ENCODE results near the gene PGP. TPM values are rescaled to one million over a fixed set of nuclear protein-coding genes. Genes with fewer than 3 reads are reported as not detected.

PGP gene
- total RNA-seq, 1 donor from 2014 or later, result 30.6 TPM

DNA sequence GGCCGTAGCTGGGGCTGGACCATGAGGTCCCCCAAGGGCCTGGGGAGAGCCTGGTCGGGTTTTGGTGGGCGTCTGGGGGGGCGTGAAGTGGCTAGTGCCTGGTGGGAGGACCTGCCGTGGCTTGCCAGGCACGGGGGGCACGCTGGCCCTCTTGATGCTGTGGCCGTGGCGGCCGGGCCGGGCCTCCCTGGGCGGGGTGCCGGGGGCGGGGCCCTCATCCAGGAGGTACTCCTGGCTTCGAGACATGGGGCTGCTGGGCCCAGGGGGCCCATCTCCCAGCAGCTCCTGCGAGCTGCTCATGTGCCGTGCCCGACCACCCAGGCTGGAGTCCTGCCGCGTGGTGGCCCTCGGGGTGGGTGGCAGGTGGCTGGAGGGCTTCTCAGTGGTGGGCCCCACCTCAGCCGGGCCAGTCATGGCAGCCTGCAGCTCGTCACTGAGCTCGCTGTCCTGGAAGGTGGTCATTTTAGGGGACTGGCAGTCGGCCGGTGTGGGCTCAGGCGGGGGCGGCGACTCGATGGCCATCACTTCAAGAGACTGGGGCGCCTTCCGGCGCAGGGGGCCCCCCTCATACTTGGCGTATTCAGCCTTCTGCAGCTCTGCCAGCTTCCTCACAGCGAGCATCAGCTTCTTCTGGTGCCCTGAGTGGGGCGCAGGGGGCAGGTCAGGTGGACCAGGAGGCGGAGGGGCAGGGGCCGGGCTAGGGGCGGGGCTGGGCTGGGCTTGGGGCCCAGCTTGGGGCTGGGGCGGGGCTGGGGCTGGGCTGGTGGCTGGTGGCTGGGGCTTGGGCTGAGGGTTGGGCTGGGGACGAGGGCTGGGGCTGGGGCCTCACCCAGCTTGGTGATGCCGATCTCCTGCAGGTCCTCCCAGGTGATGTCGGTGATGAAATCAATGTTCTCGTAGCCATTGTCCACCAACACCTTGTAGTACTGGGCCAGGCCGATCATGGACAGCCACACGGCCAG, 33.4 kb downstream of the PGP start:
- TF ChIP-seq, protein P1, sequence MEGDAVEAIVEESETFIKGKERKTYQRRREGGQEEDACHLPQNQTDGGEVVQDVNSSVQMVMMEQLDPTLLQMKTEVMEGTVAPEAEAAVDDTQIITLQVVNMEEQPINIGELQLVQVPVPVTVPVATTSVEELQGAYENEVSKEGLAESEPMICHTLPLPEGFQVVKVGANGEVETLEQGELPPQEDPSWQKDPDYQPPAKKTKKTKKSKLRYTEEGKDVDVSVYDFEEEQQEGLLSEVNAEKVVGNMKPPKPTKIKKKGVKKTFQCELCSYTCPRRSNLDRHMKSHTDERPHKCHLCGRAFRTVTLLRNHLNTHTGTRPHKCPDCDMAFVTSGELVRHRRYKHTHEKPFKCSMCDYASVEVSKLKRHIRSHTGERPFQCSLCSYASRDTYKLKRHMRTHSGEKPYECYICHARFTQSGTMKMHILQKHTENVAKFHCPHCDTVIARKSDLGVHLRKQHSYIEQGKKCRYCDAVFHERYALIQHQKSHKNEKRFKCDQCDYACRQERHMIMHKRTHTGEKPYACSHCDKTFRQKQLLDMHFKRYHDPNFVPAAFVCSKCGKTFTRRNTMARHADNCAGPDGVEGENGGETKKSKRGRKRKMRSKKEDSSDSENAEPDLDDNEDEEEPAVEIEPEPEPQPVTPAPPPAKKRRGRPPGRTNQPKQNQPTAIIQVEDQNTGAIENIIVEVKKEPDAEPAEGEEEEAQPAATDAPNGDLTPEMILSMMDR (IDR thresholded peaks at IDR 0.05; ENCODE audit: unreplicated experiment), result no peak
- Mint-ChIP-seq H3K4me1 (ENCODE audit: low read depth) (no peaks in the 10 kb centered on the region), H3K27me3 (no peaks in the 10 kb centered on the region), H3K36me3 (ENCODE audit: insufficient read depth) (peaks cover 5% of the 10 kb centered on the region), H3K9me3 (ENCODE audit: low read depth) (no peaks in the 10 kb centered on the region), H3K27ac (no peak overlapping the region), H3K4me3 (ENCODE audit: low read depth) (no peak overlapping the region)
- no peak for DNase-seq (ENCODE audit: low spot score, unreplicated experiment)

DNA sequence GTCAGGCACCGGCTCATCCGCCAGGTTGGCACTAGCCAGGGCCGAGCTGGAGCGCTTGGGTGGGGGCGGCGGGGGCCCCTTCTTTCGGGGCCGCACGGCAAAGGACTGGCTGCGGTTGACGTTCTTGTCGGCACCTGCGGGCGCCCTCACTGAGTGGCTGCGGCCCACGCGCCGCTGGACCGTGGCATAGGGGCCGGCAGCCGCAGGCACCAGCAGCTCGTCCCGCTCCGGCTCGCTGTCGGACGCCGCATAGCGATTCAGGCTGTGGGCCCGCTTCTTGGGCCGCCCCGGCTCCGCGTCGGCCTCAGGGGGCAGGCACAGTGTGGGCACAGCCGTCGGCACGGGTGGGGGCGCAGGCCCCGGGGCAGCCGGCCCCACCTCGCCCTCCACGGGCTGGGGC, 34.2 kb downstream of the PGP start:
- no peaks in the 10 kb centered on the region for H3K4me1 Mint-ChIP-seq (ENCODE audit: low read depth)
- TF ChIP-seq, protein P1 (IDR thresholded peaks at IDR 0.05; ENCODE audit: unreplicated experiment), result no peak
- H3K27ac Mint-ChIP-seq, result no peak overlapping the region
- no peaks in the 10 kb centered on the region for H3K27me3 Mint-ChIP-seq
- H3K36me3 Mint-ChIP-seq (ENCODE audit: insufficient read depth), result peaks cover 7% of the 10 kb centered on the region
- no peak overlapping the region for H3K4me3 Mint-ChIP-seq (ENCODE audit: low read depth)
- DNase-seq (ENCODE audit: low spot score, unreplicated experiment), result no peak
- no peaks in the 10 kb centered on the region for H3K9me3 Mint-ChIP-seq (ENCODE audit: low read depth)

DNA sequence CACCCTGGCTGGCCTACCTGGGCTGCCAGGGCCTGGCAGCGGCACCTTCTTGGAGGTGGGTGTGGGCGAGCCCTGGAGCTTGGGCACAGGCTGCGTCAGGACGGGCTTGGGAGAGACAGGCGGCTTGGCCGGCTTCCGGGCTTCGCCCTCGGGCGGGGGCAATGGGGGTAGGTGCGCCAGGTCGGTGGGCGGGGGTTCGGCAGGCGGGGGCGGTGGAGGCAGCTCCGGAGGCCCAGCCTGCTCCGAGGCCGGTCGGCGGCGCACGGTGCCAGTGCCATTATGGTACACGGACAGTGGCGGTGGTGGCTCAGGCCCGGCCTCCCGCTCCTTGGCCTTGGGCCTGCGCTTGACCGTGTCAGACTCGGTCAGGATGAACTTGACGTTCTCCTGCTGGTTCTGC, 35.1 kb downstream of the PGP start:
- DNase-seq (ENCODE audit: low spot score, unreplicated experiment), result no peak
- peaks cover 7% of the 10 kb centered on the region for H3K36me3 Mint-ChIP-seq (ENCODE audit: insufficient read depth)
- no peaks in the 10 kb centered on the region for H3K9me3 Mint-ChIP-seq (ENCODE audit: low read depth)
- no peak overlapping the region for H3K4me3 Mint-ChIP-seq (ENCODE audit: low read depth)
- H3K27me3 Mint-ChIP-seq, result no peaks in the 10 kb centered on the region
- no peak overlapping the region for H3K27ac Mint-ChIP-seq
- TF ChIP-seq, protein P1 (IDR thresholded peaks at IDR 0.05; ENCODE audit: unreplicated experiment), result no peak
- no peaks in the 10 kb centered on the region for H3K4me1 Mint-ChIP-seq (ENCODE audit: low read depth)

DNA sequence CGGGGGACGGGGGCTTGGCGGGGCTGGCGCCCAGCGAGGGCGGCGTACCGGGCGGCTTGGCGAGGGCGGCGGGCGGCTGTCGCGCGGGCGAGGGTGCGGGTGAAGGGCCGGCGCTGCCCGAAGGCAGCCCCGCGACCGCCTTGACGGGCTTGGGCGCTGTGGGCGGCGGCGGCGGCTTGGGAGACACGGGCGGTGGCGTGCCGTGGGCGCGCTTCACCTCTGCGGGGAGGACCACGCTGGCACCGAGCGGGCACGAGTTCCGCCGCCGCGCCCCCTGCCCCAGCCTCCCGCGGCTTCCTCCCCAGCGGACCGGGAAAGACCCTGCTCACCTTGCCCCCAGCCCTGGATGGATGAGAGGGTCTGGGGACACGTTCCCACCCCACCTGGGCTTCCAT, 35.5 kb downstream of the PGP start:
- Mint-ChIP-seq H3K4me3 (ENCODE audit: low read depth) (no peak overlapping the region), H3K27me3 (no peaks in the 10 kb centered on the region), H3K27ac (no peak overlapping the region), H3K4me1 (ENCODE audit: low read depth) (no peaks in the 10 kb centered on the region), H3K36me3 (ENCODE audit: insufficient read depth) (peaks cover 10% of the 10 kb centered on the region), H3K9me3 (ENCODE audit: low read depth) (no peaks in the 10 kb centered on the region)
- TF ChIP-seq, protein P1 (IDR thresholded peaks at IDR 0.05; ENCODE audit: unreplicated experiment), result no peak
- DNase-seq (ENCODE audit: low spot score, unreplicated experiment), result no peak

DNA sequence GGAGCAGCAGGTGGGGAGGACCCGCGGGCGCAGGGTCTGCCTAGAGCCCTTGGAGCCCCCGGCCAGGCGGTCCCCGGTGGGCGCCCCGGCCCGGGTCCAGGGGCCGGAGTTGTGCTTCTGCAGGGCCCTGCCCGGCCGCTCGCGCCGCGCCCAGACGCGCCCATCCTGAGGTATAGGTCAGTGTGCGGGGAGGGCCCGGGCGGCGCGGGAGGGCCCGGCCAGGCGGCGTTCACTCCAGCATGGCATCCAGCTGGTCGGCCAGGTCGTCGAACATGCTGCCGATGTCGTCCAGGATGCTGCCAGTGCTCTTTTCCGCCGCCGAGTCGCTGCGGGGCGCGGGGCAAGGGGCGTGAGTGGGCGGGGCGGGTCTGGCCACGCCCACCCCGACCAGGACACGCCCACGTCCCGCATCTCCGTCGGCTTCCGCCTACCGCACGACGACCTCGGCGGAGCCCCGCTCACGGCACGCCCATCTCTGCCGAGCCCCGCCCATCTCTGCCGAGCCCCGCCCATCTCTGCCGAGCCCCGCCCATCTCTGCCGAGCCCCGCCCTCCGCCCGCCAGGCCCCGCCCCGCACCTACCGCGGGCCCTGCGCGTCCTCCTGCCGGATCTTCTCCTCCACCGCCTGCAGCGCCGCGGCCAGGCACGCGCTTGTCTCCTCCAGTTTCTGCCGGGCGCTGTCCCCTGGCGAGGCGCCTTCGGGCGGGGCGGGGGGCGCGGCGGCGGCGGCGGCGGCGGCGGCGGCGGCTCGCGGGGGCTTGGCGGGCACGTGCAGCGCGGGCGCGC, 36.1 kb downstream of the PGP start:
- Mint-ChIP-seq H3K4me3 (ENCODE audit: low read depth) (no peak overlapping the region), H3K4me1 (ENCODE audit: low read depth) (no peaks in the 10 kb centered on the region), H3K9me3 (ENCODE audit: low read depth) (no peaks in the 10 kb centered on the region), H3K36me3 (ENCODE audit: insufficient read depth) (peaks cover 13% of the 10 kb centered on the region), H3K27ac (no peak overlapping the region), H3K27me3 (no peaks in the 10 kb centered on the region)
- TF ChIP-seq, protein P1 (IDR thresholded peaks at IDR 0.05; ENCODE audit: unreplicated experiment), result no peak
- DNase-seq (ENCODE audit: low spot score, unreplicated experiment), result no peak

Data from progenitor cell of endocrine pancreas (in vitro differentiated cells).